Tibial artery (tissue), 4 donors: ENCODE results near the gene TAS2R43.

ENCODE experiments used
- DNase-seq, 2 donors: peaks; one replicate each; pipeline ENCODE4 v3.0.0-alpha.2; 2019
- H3K27ac ChIP-seq, 2 donors: fragments of 200-600 bp; sonication (generic) in 1 of 2; 1 replicate in 1 of 2; 2 replicates in 1 of 2; pipeline ENCODE4 v1.5.1; 2018 to 2019; ENCODE audit warnings: mild to moderate bottlenecking in 1 of 2
- H3K27me3 ChIP-seq, 2 donors: fragments of 200-600 bp; sonication (generic) in 1 of 2; one replicate each; pipeline versions ENCODE4 v1.5.1 to v1.6.0; 2016 to 2019
- H3K36me3 ChIP-seq, 3 donors: fragments of 200-600 bp; sonication (generic) in 2 of 3; one replicate each; pipeline ENCODE4 v1.5.1; 2016 to 2019; ENCODE audit warnings: mild to moderate bottlenecking in 2 of 3
- H3K4me1 ChIP-seq, 4 donors: fragments of 200-600 bp; sonication (generic) in 2 of 4; 1 replicate in 3 of 4; 2 replicates in 1 of 4; pipeline ENCODE4 v1.5.1; 2016 to 2019
- H3K4me3 ChIP-seq, 2 donors: fragments of 200-600 bp; sonication (generic) in 1 of 2; 1 replicate in 1 of 2; 2 replicates in 1 of 2; pipeline ENCODE4 v1.5.1; 2018 to 2019; ENCODE audit warnings: mild to moderate bottlenecking in 2 of 2
- H3K9me3 ChIP-seq, 3 donors: fragments of 200-600 bp; sonication (generic) in 1 of 3; one replicate each; pipeline ENCODE4 v1.5.1; 2016 to 2019
- intact Hi-C: fragments of 100-400 bp; cut with DNase I; formaldehyde crosslinking; loops from one replicate; pipeline ENCODE4 v1.15.0; 2023; ENCODE audit warnings: low total_unique reads
- TF ChIP-seq, protein P1 (sequence below), 2 experiments: fragments of 200-600 bp in 1 of 2; fragments of 450-650 bp in 1 of 2; IDR thresholded peaks; one replicate each; pipeline ENCODE4 v1.5.1; 2017 to 2019; ENCODE audit warnings: antibody characterized with exemption in 2 of 2, mild to moderate bottlenecking in 1 of 2, moderate library complexity in 1 of 2

The TAS2R43 gene

DNA sequence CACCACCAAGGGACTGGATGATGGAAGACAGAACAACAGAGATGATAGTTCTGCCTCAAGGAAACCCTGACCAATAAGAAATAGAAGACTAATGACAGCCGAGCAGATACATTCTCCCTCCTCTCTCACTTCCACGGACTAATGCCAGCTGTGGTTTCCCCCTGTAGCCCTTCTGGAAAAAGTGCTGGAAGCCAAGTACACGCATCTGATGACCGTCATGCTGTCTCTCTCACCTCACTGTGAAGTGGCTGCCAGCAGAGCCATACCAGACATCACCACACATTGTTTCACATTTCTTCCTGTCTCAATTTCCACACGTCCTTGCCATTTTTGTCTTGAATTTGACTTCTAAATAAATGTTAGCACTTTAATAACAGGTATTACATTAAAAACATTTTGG lies 2.9 kb downstream of the TAS2R43 start:
- no peaks in the 10 kb centered on the region for H3K9me3 ChIP-seq
- TF ChIP-seq, protein P1, sequence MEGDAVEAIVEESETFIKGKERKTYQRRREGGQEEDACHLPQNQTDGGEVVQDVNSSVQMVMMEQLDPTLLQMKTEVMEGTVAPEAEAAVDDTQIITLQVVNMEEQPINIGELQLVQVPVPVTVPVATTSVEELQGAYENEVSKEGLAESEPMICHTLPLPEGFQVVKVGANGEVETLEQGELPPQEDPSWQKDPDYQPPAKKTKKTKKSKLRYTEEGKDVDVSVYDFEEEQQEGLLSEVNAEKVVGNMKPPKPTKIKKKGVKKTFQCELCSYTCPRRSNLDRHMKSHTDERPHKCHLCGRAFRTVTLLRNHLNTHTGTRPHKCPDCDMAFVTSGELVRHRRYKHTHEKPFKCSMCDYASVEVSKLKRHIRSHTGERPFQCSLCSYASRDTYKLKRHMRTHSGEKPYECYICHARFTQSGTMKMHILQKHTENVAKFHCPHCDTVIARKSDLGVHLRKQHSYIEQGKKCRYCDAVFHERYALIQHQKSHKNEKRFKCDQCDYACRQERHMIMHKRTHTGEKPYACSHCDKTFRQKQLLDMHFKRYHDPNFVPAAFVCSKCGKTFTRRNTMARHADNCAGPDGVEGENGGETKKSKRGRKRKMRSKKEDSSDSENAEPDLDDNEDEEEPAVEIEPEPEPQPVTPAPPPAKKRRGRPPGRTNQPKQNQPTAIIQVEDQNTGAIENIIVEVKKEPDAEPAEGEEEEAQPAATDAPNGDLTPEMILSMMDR (IDR thresholded peaks at IDR 0.05): no peak
- H3K36me3 ChIP-seq: no peaks in the 10 kb centered on the region
- H3K4me1 ChIP-seq: no peaks in the 10 kb centered on the region
- intact Hi-C loops: no loop called here
- no peak overlapping the region for H3K27ac ChIP-seq
- H3K4me3 ChIP-seq: no peak overlapping the region
- H3K27me3 ChIP-seq: no peaks in the 10 kb centered on the region
- no peak for DNase-seq

- TF ChIP-seq, protein P1 (IDR thresholded peaks at IDR 0.05): no peak
- intact Hi-C loops: no loop called here
- no peak for DNase-seq
Observed at GRCh38 chr12:11085419-11085818, 6.7 kb downstream of the TAS2R43 start.

GRCh38 chr12:11081987-11082386 lies 10.1 kb downstream of the TAS2R43 start:
- no peak for DNase-seq
- TF ChIP-seq, protein P1 (IDR thresholded peaks at IDR 0.05): no peak
- no peaks in the 10 kb centered on the region for H3K36me3 ChIP-seq
- H3K27ac ChIP-seq: no peak overlapping the region
- no peaks in the 10 kb centered on the region for H3K27me3 ChIP-seq
- no peaks in the 10 kb centered on the region for H3K4me1 ChIP-seq
- peaks cover 0 to 19% (median 10%) of the 10 kb centered on the region in 3 donors for H3K9me3 ChIP-seq
- no peak overlapping the region for H3K4me3 ChIP-seq
- intact Hi-C loops: no loop called here

More at GRCh38 chr12:11085419-11085818, 6.7 kb downstream of the TAS2R43 start:
- Histone ChIP-seq H3K4me3 (no peak overlapping the region), H3K4me1 (no peaks in the 10 kb centered on the region), H3K36me3 (no peaks in the 10 kb centered on the region), H3K27ac (no peak overlapping the region), H3K9me3 (peaks cover 0 to 17% (median 10%) of the 10 kb centered on the region in 3 donors), H3K27me3 (no peaks in the 10 kb centered on the region)

DNA sequence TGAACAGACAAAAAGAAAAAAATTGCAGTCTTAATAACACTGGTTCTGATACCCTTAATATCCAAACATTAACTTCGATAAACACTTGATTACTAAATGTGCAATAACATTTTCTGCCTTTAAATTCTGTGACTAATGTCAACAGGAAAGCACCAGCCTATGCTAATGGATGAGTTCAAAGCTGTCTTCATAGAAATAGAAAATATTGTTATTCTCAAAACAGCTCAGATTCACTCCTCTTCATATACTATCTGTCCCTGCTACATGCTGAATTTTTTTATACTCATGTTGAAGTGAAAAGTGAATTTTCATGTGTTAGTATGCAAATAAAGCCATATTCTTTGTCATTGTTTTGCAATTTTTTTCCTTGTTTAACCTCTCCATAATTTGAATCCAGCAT lies 13.9 kb downstream of the TAS2R43 start:
- peaks cover 0 to 14% (median 10%) of the 10 kb centered on the region in 3 donors for H3K9me3 ChIP-seq
- no peaks in the 10 kb centered on the region for H3K4me1 ChIP-seq
- H3K27ac ChIP-seq: no peak overlapping the region
- TF ChIP-seq, protein P1 (IDR thresholded peaks at IDR 0.05): no peak
- no peaks in the 10 kb centered on the region for H3K27me3 ChIP-seq
- H3K4me3 ChIP-seq: no peak overlapping the region
- no peak for DNase-seq
- no peaks in the 10 kb centered on the region for H3K36me3 ChIP-seq
- intact Hi-C loops: no loop called here

- no peaks in the 10 kb centered on the region for H3K36me3 ChIP-seq
- H3K27me3 ChIP-seq: no peaks in the 10 kb centered on the region
- TF ChIP-seq, protein P1 (IDR thresholded peaks at IDR 0.05): no peak
- H3K9me3 ChIP-seq: peaks cover 0 to 4% (median 0%) of the 10 kb centered on the region in 3 donors
- H3K4me1 ChIP-seq: no peaks in the 10 kb centered on the region
- intact Hi-C loops: no loop called here
- no peak overlapping the region for H3K27ac ChIP-seq
- no peak for DNase-seq
- H3K4me3 ChIP-seq: no peak overlapping the region
Observed at GRCh38 chr12:11075642-11076041, 16.5 kb downstream of the TAS2R43 start.

- no peak overlapping the region for H3K27ac ChIP-seq
- no peak overlapping the region for H3K4me3 ChIP-seq
- H3K4me1 ChIP-seq: peaks cover 0 to 5% (median 0%) of the 10 kb centered on the region in 4 donors
- intact Hi-C loops: no loop called here
- H3K27me3 ChIP-seq: no peaks in the 10 kb centered on the region
- DNase-seq: no peak
- no peaks in the 10 kb centered on the region for H3K9me3 ChIP-seq
- TF ChIP-seq, protein P1 (IDR thresholded peaks at IDR 0.05): no peak
- no peaks in the 10 kb centered on the region for H3K36me3 ChIP-seq
Observed at GRCh38 chr12:11071414-11071813, 20.7 kb downstream of the TAS2R43 start.
